GM23338 (cell line): Measurements from ENCODE around the gene ACVRL1. TPM values are rescaled to one million over a fixed set of nuclear protein-coding genes. Genes with fewer than 3 reads are reported as not detected.

ENCODE experiments used
- ATAC-seq: fragments of 200-7000 bp; cut with Tn5 transposase; 3 replicates; pipeline ENCODE4 v1.9.1; 2020
- DNase-seq: peaks from one replicate; pipeline ENCODE4 v3.0.0-alpha.2; 2015; ENCODE audit warnings: low spot score
- H2AFZ ChIP-seq: fragments of 200-600 bp; sonication (generic); 2 replicates; pipeline ENCODE4 v1.8.0; 2016; ENCODE audit warnings: antibody characterized with exemption, mild to moderate bottlenecking, moderate library complexity
- H3F3A ChIP-seq: fragments of 200-600 bp; sonication (generic); replicated peaks from 2 replicates; pipeline ENCODE4 v1.8.0; 2017; ENCODE audit warnings: antibody characterized with exemption, mixed run types, low read depth
- H3K27ac ChIP-seq: fragments of 200-600 bp; sonication (generic); 2 replicates; pipeline ENCODE4 v1.6.1; 2016; ENCODE audit warnings: low read depth
- H3K27me3 ChIP-seq: fragments of 200-600 bp; sonication (generic); 2 replicates; pipeline ENCODE4 v1.8.0; 2016; ENCODE audit warnings: mild to moderate bottlenecking, mixed run types, moderate library complexity; ENCODE audit not compliant: insufficient read depth
- H3K36me3 ChIP-seq: fragments of 200-600 bp; sonication (generic); 2 replicates; pipeline ENCODE4 v1.8.0; 2016; ENCODE audit warnings: mild to moderate bottlenecking; ENCODE audit not compliant: insufficient read depth
- H3K4me1 ChIP-seq: fragments of 200-600 bp; sonication (generic); 2 replicates; pipeline ENCODE4 v1.8.0; 2016; ENCODE audit warnings: mild to moderate bottlenecking, moderate library complexity; ENCODE audit not compliant: insufficient read depth
- H3K4me2 ChIP-seq: fragments of 200-600 bp; sonication (generic); 2 replicates; pipeline ENCODE4 v1.7.1; 2017; ENCODE audit warnings: mixed run types
- H3K4me3 ChIP-seq: fragments of 200-600 bp; sonication (generic); 2 replicates; pipeline ENCODE4 v1.6.1; 2016; ENCODE audit warnings: mixed run types
- H3K79me2 ChIP-seq: fragments of 200-600 bp; sonication (generic); replicated peaks from 2 replicates; pipeline ENCODE4 v1.8.0; 2017; ENCODE audit warnings: mild to moderate bottlenecking; ENCODE audit not compliant: insufficient read depth
- H3K9me2 ChIP-seq: fragments of 200-600 bp; sonication (generic); 2 replicates; pipeline ENCODE4 v1.8.0; 2017; ENCODE audit not compliant: insufficient read depth
- H4K20me1 ChIP-seq: fragments of 200-600 bp; sonication (generic); replicated peaks from 2 replicates; pipeline ENCODE4 v1.8.0; 2017; ENCODE audit warnings: mild to moderate bottlenecking; ENCODE audit not compliant: insufficient read depth
- H3K27ac Mint-ChIP-seq: 2 replicates; pipeline ENCODE4 v1.8.0; 2020; ENCODE audit warnings: inconsistent platforms, mild to moderate bottlenecking, moderate library complexity, mixed read lengths
- H3K27me3 Mint-ChIP-seq: 3 replicates; pipeline ENCODE4 v1.8.0; 2022; ENCODE audit warnings: low read depth, mild to moderate bottlenecking, moderate library complexity, mixed read lengths, inconsistent platforms; ENCODE audit not compliant: insufficient read depth, poor library complexity
- H3K36me3 Mint-ChIP-seq: 3 replicates; pipeline ENCODE4 v1.8.0; 2021; ENCODE audit warnings: low read depth, mild to moderate bottlenecking, inconsistent platforms, moderate library complexity, mixed read lengths
- H3K4me1 Mint-ChIP-seq: 3 replicates; pipeline ENCODE4 v1.8.0; 2020; ENCODE audit warnings: mild to moderate bottlenecking, inconsistent platforms, mixed read lengths
- H3K4me3 Mint-ChIP-seq: 3 replicates; pipeline ENCODE4 v1.8.0; 2021; ENCODE audit warnings: moderate library complexity, mild to moderate bottlenecking, inconsistent platforms, mixed read lengths
- H3K9me3 Mint-ChIP-seq: 3 replicates; pipeline ENCODE4 v1.8.0; 2020; ENCODE audit warnings: moderate library complexity, mild to moderate bottlenecking, inconsistent platforms, mixed read lengths
- CREB1 ChIP-seq: fragments of 250-450 bp; sonication (Bioruptor Pico); IDR thresholded peaks from 2 replicates; pipeline ENCODE4 v1.5.0; 2020; ENCODE audit warnings: low read depth, mild to moderate bottlenecking, moderate library complexity
- EZH2phosphoT487 ChIP-seq: fragments of 200-600 bp; sonication (generic); IDR thresholded peaks from one replicate; pipeline ENCODE4 v1.8.1; 2018; ENCODE audit warnings: antibody characterized with exemption; ENCODE audit not compliant: unreplicated experiment
- JUNB ChIP-seq: IDR thresholded peaks from one replicate; pipeline ENCODE4 v1.6.1; 2016; ENCODE audit warnings: antibody characterized with exemption; ENCODE audit not compliant: unreplicated experiment
- POLR2AphosphoS5 ChIP-seq: IDR thresholded peaks from 2 replicates; pipeline ENCODE4 v1.6.1; 2016; ENCODE audit warnings: antibody characterized with exemption, low read depth
- STAT1 ChIP-seq: IDR thresholded peaks from one replicate; pipeline ENCODE4 v1.6.1; 2016; ENCODE audit warnings: antibody characterized with exemption; ENCODE audit not compliant: unreplicated experiment
- ZNF114 ChIP-seq: fragments of 250-450 bp; sonication (Bioruptor Pico); IDR thresholded peaks from 2 replicates; pipeline ENCODE4 v1.5.0; 2020; ENCODE audit warnings: mild to moderate bottlenecking, moderate library complexity
- ZNF331 ChIP-seq: fragments of 250-450 bp; sonication (Bioruptor Pico); IDR thresholded peaks from 2 replicates; pipeline ENCODE4 v1.5.0; 2020; ENCODE audit warnings: low read depth, mild to moderate bottlenecking, moderate library complexity
- polyA plus RNA-seq: library from polyadenylated mRNA; unstranded; fragments of >200 nt; fragmentation: Nextera tagmentation; extraction: Ambion mirVana; gene quantifications from 2 replicates; pipeline ENCODE4 v1.2.1, GENCODE V29; 2016
- total RNA-seq: library from RNA; depleted of rRNA; stranded (reverse); fragments of >200 nt; shearing (Covaris generic); gene quantifications from 2 replicates; pipeline ENCODE4 v1.2.3, GENCODE V29; 2014
- TF ChIP-seq, protein P1 (sequence below), 2 experiments: fragments of 200-600 bp in 1 of 2; sonication (generic) in 1 of 2; conservative IDR thresholded peaks; 2 replicates each; pipeline versions ENCODE4 v1.5.1 to v1.6.1; 2016 to 2017; ENCODE audit warnings: antibody characterized with exemption in 2 of 2, low read depth in 2 of 2, mild to moderate bottlenecking in 2 of 2, moderate library complexity in 1 of 2
- TF ChIP-seq, protein P2 (sequence below): IDR thresholded peaks from 2 replicates; pipeline ENCODE4 v1.6.1; 2016; ENCODE audit warnings: antibody characterized with exemption

Gene ACVRL1
- total and polyA plus RNA-seq, 2 experiments from 2014 or later = 0.28 TPM; not detected in 1

DNA sequence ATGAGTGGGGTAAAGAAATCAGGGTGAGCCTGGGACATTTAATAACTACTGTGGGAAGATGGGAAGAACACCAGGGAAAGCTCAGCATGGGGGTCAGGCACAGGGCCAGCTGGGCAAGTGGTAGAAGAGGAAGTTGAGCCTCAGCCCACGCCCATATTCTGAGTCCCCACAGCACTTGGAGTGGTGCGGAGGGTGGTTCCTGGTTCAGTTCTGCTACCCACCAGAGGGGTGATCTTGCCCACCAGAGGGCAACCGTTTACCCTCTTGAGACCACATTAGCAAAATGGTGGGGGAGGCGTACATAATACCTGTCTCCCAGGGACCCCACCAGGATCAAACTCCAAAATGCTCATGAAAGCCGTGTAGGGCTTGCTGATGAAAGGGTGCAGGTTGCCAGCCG lies 36.2 kb upstream of the ACVRL1 start:
- no peak for DNase-seq

DNA sequence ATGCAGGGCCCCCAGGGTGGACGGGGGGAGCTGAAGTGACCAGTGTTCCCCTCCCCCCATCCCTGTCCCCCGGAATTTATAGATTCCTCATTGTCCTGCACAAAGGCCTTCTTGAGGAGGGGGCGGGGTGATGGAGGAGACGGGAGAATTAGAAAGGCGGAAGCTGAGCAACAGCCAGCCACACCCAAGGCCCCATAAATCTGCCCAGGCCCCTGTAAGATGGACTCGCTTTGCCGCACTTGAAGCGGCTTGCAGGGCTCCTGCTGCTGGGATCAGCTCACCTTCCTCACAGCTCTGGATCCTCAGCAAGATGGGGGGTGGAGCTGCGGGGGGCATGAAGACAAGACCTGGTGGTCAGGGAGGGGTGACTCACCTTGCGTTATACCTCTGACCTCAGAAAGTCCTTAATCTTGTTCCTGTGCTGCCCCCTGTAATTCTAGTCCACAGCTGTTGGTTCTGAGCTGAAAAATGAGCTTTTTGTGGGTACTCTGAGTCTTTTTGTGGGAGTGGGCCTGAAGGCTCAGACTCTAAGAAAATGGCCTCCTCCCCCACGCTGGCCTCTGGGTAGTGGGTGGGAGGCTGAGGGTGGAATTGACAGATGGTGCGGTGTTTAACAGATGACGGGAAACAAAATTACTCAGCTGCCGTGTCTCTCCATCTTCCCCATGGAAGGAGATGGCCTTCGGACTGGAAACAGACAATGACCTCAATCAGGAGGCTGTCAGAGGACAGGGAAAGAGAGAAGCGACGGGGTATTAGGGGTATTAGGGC lies 35.2 kb upstream of the ACVRL1 start:
- no peaks in the 10 kb centered on the region for H3K36me3 ChIP-seq
- Mint-ChIP-seq H3K27ac (no peak overlapping the region), H3K27me3 (peaks cover 21% of the 10 kb centered on the region), H3K36me3 (no peaks in the 10 kb centered on the region), H3K4me3 (no peak overlapping the region), H3K9me3 (no peaks in the 10 kb centered on the region), H3K4me1 (peaks cover 42% of the 10 kb centered on the region)
- H3K4me2 ChIP-seq = peak overlapping the region; percentile 64
- peak overlapping the region; percentile 72 for H2AFZ ChIP-seq
- no peaks in the 10 kb centered on the region for H3K9me2 ChIP-seq
- H4K20me1 ChIP-seq = no peaks in the 10 kb centered on the region
- no peak for ATAC-seq
- H3F3A ChIP-seq = peaks cover 19% of the 10 kb centered on the region; the same call in 1 of the 2 replicates
- no peaks in the 10 kb centered on the region for H3K79me2 ChIP-seq
- H3K27ac ChIP-seq = no peak overlapping the region
- TF ChIP-seq, protein P1, sequence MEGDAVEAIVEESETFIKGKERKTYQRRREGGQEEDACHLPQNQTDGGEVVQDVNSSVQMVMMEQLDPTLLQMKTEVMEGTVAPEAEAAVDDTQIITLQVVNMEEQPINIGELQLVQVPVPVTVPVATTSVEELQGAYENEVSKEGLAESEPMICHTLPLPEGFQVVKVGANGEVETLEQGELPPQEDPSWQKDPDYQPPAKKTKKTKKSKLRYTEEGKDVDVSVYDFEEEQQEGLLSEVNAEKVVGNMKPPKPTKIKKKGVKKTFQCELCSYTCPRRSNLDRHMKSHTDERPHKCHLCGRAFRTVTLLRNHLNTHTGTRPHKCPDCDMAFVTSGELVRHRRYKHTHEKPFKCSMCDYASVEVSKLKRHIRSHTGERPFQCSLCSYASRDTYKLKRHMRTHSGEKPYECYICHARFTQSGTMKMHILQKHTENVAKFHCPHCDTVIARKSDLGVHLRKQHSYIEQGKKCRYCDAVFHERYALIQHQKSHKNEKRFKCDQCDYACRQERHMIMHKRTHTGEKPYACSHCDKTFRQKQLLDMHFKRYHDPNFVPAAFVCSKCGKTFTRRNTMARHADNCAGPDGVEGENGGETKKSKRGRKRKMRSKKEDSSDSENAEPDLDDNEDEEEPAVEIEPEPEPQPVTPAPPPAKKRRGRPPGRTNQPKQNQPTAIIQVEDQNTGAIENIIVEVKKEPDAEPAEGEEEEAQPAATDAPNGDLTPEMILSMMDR (conservative IDR thresholded peaks at IDR 0.05; ENCODE audit: low read depth in 2 of 2) = peak in 1 of 2 experiments; percentile 45; a peak in 2 of 4 replicates
- TF ChIP-seq CREB1 (CRISPR knock-in tag) = no peak
- peaks cover 30% of the 10 kb centered on the region for H3K4me1 ChIP-seq
- no peak overlapping the region for H3K4me3 ChIP-seq
- H3K27me3 ChIP-seq = peaks cover 37% of the 10 kb centered on the region
- DNase-seq = no peak

More for the DNA sequence above, 36.2 kb upstream of the ACVRL1 start:
- H3K27me3 Mint-ChIP-seq = peaks cover 24% of the 10 kb centered on the region
- no peak overlapping the region for H3K27ac Mint-ChIP-seq
- H3K36me3 Mint-ChIP-seq = no peaks in the 10 kb centered on the region
- H3K9me3 Mint-ChIP-seq = no peaks in the 10 kb centered on the region
- peaks cover 49% of the 10 kb centered on the region for H3K4me1 Mint-ChIP-seq
- Histone ChIP-seq H4K20me1 (no peaks in the 10 kb centered on the region), H3K4me3 (no peak overlapping the region), H3K4me1 (peaks cover 40% of the 10 kb centered on the region), H3K9me2 (no peaks in the 10 kb centered on the region), H3K27ac (no peak overlapping the region), H2AFZ (no peak overlapping the region), H3K79me2 (no peaks in the 10 kb centered on the region), H3F3A (peaks cover 19% of the 10 kb centered on the region; the same call in 1 of the 2 replicates), H3K4me2 (no peak overlapping the region), H3K27me3 (peaks cover 40% of the 10 kb centered on the region), H3K36me3 (no peaks in the 10 kb centered on the region)
- TF ChIP-seq EZH2phosphoT487 = no peak
- TF ChIP-seq, protein P1 (conservative IDR thresholded peaks at IDR 0.05; ENCODE audit: low read depth in 2 of 2) = peak; percentile 24 to 31; a peak in 2 of 4 replicates
- no peak overlapping the region; the same call in 2 of the 3 replicates for H3K4me3 Mint-ChIP-seq
- ATAC-seq = no peak

DNA sequence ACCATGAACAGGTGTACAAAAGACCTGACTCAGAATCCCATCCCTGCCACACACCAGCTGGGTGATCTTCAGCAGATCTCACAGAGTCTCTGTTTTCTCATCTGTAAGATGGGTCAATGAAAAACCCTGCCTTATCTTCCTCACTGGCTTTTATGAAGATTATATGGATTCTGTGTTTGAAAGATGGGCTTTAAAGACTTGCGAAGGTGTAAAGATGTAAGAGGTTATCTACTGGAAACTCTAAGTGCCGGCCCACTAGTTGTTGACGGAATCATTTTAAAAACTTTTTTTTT lies 34.7 kb upstream of the ACVRL1 start:
- no peak overlapping the region for H3K4me2 ChIP-seq
- H3K4me3 ChIP-seq = no peak overlapping the region
- H3K4me1 Mint-ChIP-seq = peaks cover 37% of the 10 kb centered on the region
- H3K4me1 ChIP-seq = peaks cover 29% of the 10 kb centered on the region
- H3K27me3 Mint-ChIP-seq = peaks cover 18% of the 10 kb centered on the region
- H3F3A ChIP-seq = peaks cover 19% of the 10 kb centered on the region; the same call in 1 of the 2 replicates
- H3K36me3 ChIP-seq = no peaks in the 10 kb centered on the region
- no peaks in the 10 kb centered on the region for H3K9me2 ChIP-seq
- no peak overlapping the region for H3K27ac ChIP-seq
- no peaks in the 10 kb centered on the region for H3K9me3 Mint-ChIP-seq
- peaks cover 32% of the 10 kb centered on the region for H3K27me3 ChIP-seq
- no peak for DNase-seq
- no peak overlapping the region for H3K27ac Mint-ChIP-seq
- no peaks in the 10 kb centered on the region for H3K36me3 Mint-ChIP-seq
- H4K20me1 ChIP-seq = no peaks in the 10 kb centered on the region
- H2AFZ ChIP-seq = no peak overlapping the region
- ATAC-seq = no peak
- H3K79me2 ChIP-seq = no peaks in the 10 kb centered on the region
- no peak overlapping the region; the same call in 2 of the 3 replicates for H3K4me3 Mint-ChIP-seq
- TF ChIP-seq, protein P2, sequence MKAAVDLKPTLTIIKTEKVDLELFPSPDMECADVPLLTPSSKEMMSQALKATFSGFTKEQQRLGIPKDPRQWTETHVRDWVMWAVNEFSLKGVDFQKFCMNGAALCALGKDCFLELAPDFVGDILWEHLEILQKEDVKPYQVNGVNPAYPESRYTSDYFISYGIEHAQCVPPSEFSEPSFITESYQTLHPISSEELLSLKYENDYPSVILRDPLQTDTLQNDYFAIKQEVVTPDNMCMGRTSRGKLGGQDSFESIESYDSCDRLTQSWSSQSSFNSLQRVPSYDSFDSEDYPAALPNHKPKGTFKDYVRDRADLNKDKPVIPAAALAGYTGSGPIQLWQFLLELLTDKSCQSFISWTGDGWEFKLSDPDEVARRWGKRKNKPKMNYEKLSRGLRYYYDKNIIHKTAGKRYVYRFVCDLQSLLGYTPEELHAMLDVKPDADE = no peak
- TF ChIP-seq ZNF331 (CRISPR knock-in tag) (no peak), STAT1 (no peak), CREB1 (CRISPR knock-in tag) (no peak), EZH2phosphoT487 (no peak), POLR2AphosphoS5 (no peak), ZNF114 (CRISPR knock-in tag) (no peak), JUNB (no peak)
